Measurements from ENCODE around the gene DPEP1.
A peak's percentile ranks its signal among the peaks of the same experiment; 100 is the strongest.
"Not testable (repeated sequence)": the region's sequence is repeated elsewhere in the genome, so short reads cannot be mapped to it uniquely, and the experiment has no call there.

DPEP1 gene

GRCh38 chr16:89660146-89660545 lies 46.7 kb downstream of the DPEP1 start:
- H3K4me3 ChIP-seq (ENCODE audit: control insufficient read depth, low read depth, low read length), result no peak overlapping the region
- no peak for DNase-seq (ENCODE audit: low read depth)

GRCh38 chr16:89661215-89661614 lies 47.8 kb downstream of the DPEP1 start:
- TF ChIP-seq CTCF (conservative IDR thresholded peaks at IDR 0.05; ENCODE audit: control insufficient read depth, insufficient read depth, low read depth, low read length), result no peak
- no peak overlapping the region for H3K4me3 ChIP-seq (ENCODE audit: control insufficient read depth, low read depth, low read length)
- DNase-seq (ENCODE audit: low read depth), result no peak

More at GRCh38 chr16:89660146-89660545, 46.7 kb downstream of the DPEP1 start:
- TF ChIP-seq CTCF (conservative IDR thresholded peaks at IDR 0.05; ENCODE audit: control insufficient read depth, insufficient read depth, low read depth, low read length), result no peak

- H3K4me3 ChIP-seq (ENCODE audit: control insufficient read depth, low read depth, low read length), result not testable (repeated sequence)
- peak; percentile 28 for DNase-seq (ENCODE audit: low read depth)
Measured at GRCh38 chr16:89664238-89664637, 50.8 kb downstream of the DPEP1 start.

- H3K4me3 ChIP-seq (ENCODE audit: control insufficient read depth, low read depth, low read length), result not testable (repeated sequence)
- peak; percentile 52 for TF ChIP-seq CTCF (conservative IDR thresholded peaks at IDR 0.05; ENCODE audit: control insufficient read depth, insufficient read depth, low read depth, low read length)
- DNase-seq (ENCODE audit: low read depth), result peak; percentile 71
Measured at GRCh38 chr16:89667000-89667399, 53.6 kb downstream of the DPEP1 start.

- no peak for TF ChIP-seq CTCF (conservative IDR thresholded peaks at IDR 0.05; ENCODE audit: control insufficient read depth, insufficient read depth, low read depth, low read length)
Measured at GRCh38 chr16:89667633-89668032, 54.2 kb downstream of the DPEP1 start.

GRCh38 chr16:89668790-89669158 lies 55.3 kb downstream of the DPEP1 start:
- H3K4me3 ChIP-seq (ENCODE audit: control insufficient read depth, low read depth, low read length), result no peak overlapping the region
- no peak for TF ChIP-seq CTCF (conservative IDR thresholded peaks at IDR 0.05; ENCODE audit: control insufficient read depth, insufficient read depth, low read depth, low read length)
- no peak for DNase-seq (ENCODE audit: low read depth)

More at GRCh38 chr16:89667633-89668032, 54.2 kb downstream of the DPEP1 start:
- no peak for DNase-seq (ENCODE audit: low read depth)
- no peak overlapping the region for H3K4me3 ChIP-seq (ENCODE audit: control insufficient read depth, low read depth, low read length)

- no peak overlapping the region for H3K4me3 ChIP-seq (ENCODE audit: control insufficient read depth, low read depth, low read length)
- no peak for DNase-seq (ENCODE audit: low read depth)
- TF ChIP-seq CTCF (conservative IDR thresholded peaks at IDR 0.05; ENCODE audit: control insufficient read depth, insufficient read depth, low read depth, low read length), result no peak
Measured at GRCh38 chr16:89669755-89670154, 56.3 kb downstream of the DPEP1 start.
